Vagina (tissue), 2 donors: ENCODE measurements around the gene PAX2.

ENCODE experiments used
- CTCF ChIP-seq, 3 experiments: fragments of 450-650 bp in 2 of 3; fragments of 200-600 bp in 1 of 3; sonication (generic) in 1 of 3; IDR thresholded peaks; one replicate each; pipeline ENCODE4 v1.5.1; 2017 to 2019; ENCODE audit warnings: antibody characterized with exemption in 3 of 3, mild to moderate bottlenecking in 2 of 3, moderate library complexity in 2 of 3
- POLR2A ChIP-seq, 2 donors: fragments of 450-650 bp; IDR thresholded peaks; one replicate each; pipeline ENCODE4 v1.6.1; 2017; ENCODE audit warnings: antibody characterized with exemption in 2 of 2, mild to moderate bottlenecking in 2 of 2, moderate library complexity in 2 of 2
- POLR2AphosphoS5 ChIP-seq, 2 donors: sonication (generic); formaldehyde crosslinking; IDR thresholded peaks; one replicate each; pipeline ENCODE4 v1.9.0; 2017; ENCODE audit warnings: antibody characterized with exemption in 2 of 2, mild to moderate bottlenecking in 2 of 2, low read depth in 1 of 2; ENCODE audit not compliant: insufficient read depth in 1 of 2

DNA sequence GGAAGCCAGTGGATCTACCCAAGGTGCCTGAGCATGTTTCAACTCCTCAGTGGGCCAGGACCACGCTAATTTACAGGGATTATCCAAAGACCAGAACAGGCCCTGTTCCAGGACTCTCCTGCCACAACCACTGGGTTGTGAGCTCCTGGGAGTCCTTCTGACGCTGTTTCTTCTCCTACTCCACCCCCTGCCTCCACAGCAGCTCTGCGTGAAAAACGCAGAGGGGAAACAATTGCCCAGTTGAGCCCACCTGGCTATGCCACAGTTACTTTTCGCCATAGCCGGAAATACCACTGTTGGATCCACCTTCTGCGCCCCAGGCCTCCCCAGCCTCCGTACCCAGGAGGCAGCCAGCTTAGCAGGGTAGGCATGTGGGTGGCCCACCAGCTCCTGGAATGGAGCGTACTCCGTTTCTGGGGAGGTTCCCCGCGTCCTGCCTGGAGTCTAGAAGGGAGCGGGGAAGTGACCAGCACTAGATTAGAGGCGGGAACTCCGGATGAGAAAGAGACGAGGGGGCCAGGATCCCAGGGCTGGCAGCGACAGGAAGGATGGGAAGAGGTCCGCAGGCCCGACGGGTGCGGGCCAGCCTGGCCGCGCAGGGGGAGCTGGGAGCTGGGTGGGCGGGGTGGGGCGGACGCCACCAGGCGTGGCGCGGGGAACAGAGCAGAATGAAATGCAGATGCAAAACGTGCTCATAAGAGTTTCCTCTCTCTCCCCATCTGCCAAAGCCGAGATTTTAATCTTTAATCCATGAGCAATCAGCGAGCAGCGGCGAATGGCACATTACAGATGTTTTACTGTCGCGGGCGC lies 32.1 kb upstream of the PAX2 start:
- TF ChIP-seq POLR2AphosphoS5 (IDR thresholded peaks at IDR 0.05; ENCODE audit: insufficient read depth in 1 of 2, low read depth in 1 of 2) (no peak), CTCF (IDR thresholded peaks at IDR 0.05) (no peak), POLR2A (IDR thresholded peaks at IDR 0.05) (no peak)
